ENCODE data around the gene HDAC4.

DNA sequence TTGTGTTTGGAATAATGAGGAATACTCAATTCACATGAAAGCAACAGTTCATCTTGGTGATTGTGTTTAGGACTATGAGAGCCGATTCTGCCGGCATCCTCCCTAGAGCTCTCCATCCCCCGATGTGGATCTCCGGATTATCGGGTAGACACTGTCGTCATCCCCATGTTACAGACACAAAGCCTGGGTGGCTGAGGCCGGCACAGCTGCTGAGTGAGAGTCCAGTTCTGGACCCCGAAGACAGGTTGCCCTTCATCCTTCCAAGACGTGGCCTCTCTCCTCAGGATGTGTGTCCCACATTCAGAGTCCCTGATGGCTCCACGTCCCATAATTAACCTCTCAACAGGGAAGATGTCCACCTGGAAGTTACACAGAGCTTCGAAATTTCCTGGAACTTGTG lies 129.3 kb downstream of the HDAC4 start:
- TF ChIP-seq, protein P1, sequence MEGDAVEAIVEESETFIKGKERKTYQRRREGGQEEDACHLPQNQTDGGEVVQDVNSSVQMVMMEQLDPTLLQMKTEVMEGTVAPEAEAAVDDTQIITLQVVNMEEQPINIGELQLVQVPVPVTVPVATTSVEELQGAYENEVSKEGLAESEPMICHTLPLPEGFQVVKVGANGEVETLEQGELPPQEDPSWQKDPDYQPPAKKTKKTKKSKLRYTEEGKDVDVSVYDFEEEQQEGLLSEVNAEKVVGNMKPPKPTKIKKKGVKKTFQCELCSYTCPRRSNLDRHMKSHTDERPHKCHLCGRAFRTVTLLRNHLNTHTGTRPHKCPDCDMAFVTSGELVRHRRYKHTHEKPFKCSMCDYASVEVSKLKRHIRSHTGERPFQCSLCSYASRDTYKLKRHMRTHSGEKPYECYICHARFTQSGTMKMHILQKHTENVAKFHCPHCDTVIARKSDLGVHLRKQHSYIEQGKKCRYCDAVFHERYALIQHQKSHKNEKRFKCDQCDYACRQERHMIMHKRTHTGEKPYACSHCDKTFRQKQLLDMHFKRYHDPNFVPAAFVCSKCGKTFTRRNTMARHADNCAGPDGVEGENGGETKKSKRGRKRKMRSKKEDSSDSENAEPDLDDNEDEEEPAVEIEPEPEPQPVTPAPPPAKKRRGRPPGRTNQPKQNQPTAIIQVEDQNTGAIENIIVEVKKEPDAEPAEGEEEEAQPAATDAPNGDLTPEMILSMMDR (IDR thresholded peaks at IDR 0.05; ENCODE audit: low read depth, low read length, missing input control): no peak
- TF ChIP-seq GABPA (IDR thresholded peaks at IDR 0.05 in 1 of 2, conservative IDR thresholded peaks at IDR 0.05 in 1 of 2): no peak
- TF ChIP-seq TAF1 (conservative IDR thresholded peaks at IDR 0.05): no peak
- TF ChIP-seq REST (IDR thresholded peaks at IDR 0.05): no peak
- no peak for TF ChIP-seq HNF4G (IDR thresholded peaks at IDR 0.05)
- no peak for TF ChIP-seq HNF4A (conservative IDR thresholded peaks at IDR 0.05)
- TF ChIP-seq FOXA1 (IDR thresholded peaks at IDR 0.05): no peak
